PC-3 (cell line): ENCODE measurements around the gene TTLL9.

Experiments
- CTCF ChIP-seq: fragments of 300-600 bp; sonication (generic); conservative IDR thresholded peaks from 2 replicates; pipeline ENCODE4 v1.5.1; 2017; ENCODE audit warnings: antibody characterized with exemption, low read depth, mild to moderate bottlenecking, low read length
- EZH2 ChIP-seq: fragments of 300-600 bp; sonication (generic); IDR thresholded peaks from one replicate; pipeline ENCODE4 v1.6.1; 2017; ENCODE audit warnings: antibody characterized with exemption, mild to moderate bottlenecking, low read length; ENCODE audit not compliant: unreplicated experiment
- EZH2phosphoT487 ChIP-seq: fragments of 300-600 bp; sonication (generic); IDR thresholded peaks from 2 replicates; pipeline ENCODE4 v1.6.1; 2018; ENCODE audit warnings: mild to moderate bottlenecking, antibody characterized with exemption, low read length, borderline replicate concordance

DNA sequence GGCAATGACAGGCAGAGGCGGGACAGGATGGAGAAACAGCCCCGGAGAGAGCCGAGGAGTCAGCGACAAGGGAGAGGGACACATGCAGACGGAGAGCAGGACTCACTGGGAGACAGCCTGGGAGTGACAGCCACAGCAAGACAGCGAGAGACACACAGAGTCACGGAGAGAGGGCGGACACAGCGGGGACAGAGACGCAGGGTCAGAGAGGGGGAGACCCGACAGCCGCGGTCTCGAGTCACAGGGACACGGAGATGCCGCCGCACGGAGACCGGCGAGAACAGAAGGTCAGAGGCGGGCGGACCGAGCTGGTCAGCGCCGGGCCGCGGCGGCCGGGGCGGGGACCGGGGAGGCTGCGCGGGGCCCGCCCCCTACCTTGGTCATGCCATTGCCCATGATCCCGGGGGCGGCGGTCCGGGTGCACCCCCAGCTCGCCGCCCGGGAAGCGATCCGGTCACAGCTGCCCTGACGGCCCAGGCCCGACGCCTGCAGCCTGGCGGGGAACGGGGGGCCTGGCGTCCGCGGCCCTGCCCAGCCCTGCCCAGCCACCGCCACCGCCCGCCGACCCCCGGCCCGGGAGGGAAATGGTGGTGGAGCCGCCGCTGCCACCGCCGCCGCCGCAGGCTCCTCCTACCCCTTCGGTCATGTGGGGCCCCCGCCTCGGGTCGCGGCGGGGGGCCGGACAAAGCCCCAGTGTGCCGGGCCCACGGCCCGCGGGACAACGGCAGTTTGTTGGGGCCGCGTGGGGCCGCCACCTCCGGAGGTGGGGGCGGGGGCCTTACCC lies at the start of gene TTLL9, which contains the start of gene DUSP15:
- TF ChIP-seq EZH2: peak; percentile 94
- no peak for TF ChIP-seq CTCF
- TF ChIP-seq EZH2phosphoT487: peak; percentile 62; the same call in 1 of the 2 replicates
